Activated naive CD8-positive, alpha-beta T cell treated with anti-CD3 and anti-CD28 coated beads for 36 hours (primary cell): Measurements from ENCODE around the gene TUBB2B. TPM values are rescaled to one million over a fixed set of nuclear protein-coding genes. Genes with fewer than 3 reads are reported as not detected.
"Not testable (repeated sequence)": the region's sequence is repeated elsewhere in the genome, so short reads cannot be mapped to it uniquely, and the experiment has no call there.

Experiments
- DNase-seq: peaks from one replicate; pipeline ENCODE4 v3.0.0; 2021
- H3K27ac Mint-ChIP-seq: one replicate; pipeline ENCODE4 v1.8.0; 2022; ENCODE audit warnings: mild to moderate bottlenecking, moderate library complexity, mixed read lengths
- H3K27me3 Mint-ChIP-seq: one replicate; pipeline ENCODE4 v1.8.0; 2022; ENCODE audit warnings: mild to moderate bottlenecking, mixed read lengths
- H3K36me3 Mint-ChIP-seq: one replicate; pipeline ENCODE4 v1.8.0; 2021; ENCODE audit warnings: mild to moderate bottlenecking, mixed read lengths
- H3K4me1 Mint-ChIP-seq: one replicate; pipeline ENCODE4 v1.8.0; 2021; ENCODE audit warnings: mixed read lengths
- H3K4me3 Mint-ChIP-seq: one replicate; pipeline ENCODE4 v1.8.0; 2022; ENCODE audit warnings: mild to moderate bottlenecking, moderate library complexity, mixed read lengths
- H3K9me3 Mint-ChIP-seq: one replicate; pipeline ENCODE4 v1.8.0; 2022; ENCODE audit warnings: mixed read lengths
- total RNA-seq, 2 experiments: library from RNA; stranded (reverse); gene quantifications; one replicate each; pipeline ENCODE4 v1.2.3, GENCODE V29; 2021

The TUBB2B gene
- total RNA-seq, 2 experiments from 2014 or later, result 0.25 to 0.28 TPM

- peaks cover 14% of the 10 kb centered on the region for H3K27me3 Mint-ChIP-seq
- not testable (repeated sequence) for H3K36me3 Mint-ChIP-seq, DNase-seq, H3K4me3 Mint-ChIP-seq, H3K27ac Mint-ChIP-seq, H3K4me1 Mint-ChIP-seq, H3K9me3 Mint-ChIP-seq
These were observed 47.5 kb downstream of the TUBB2B start for GRCh38 chr6:3179945-3180344.

GRCh38 chr6:3178666-3179065, 48.8 kb downstream of the TUBB2B start:
- not testable (repeated sequence) for H3K4me1 Mint-ChIP-seq, H3K36me3 Mint-ChIP-seq, DNase-seq, H3K27ac Mint-ChIP-seq, H3K4me3 Mint-ChIP-seq, H3K9me3 Mint-ChIP-seq
- H3K27me3 Mint-ChIP-seq, result peaks cover 14% of the 10 kb centered on the region

GRCh38 chr6:3176562-3177355, 50.7 kb downstream of the TUBB2B start:
- Mint-ChIP-seq H3K27me3 (peaks cover 14% of the 10 kb centered on the region), H3K9me3 (no peaks in the 10 kb centered on the region), H3K4me1 (peaks cover 3% of the 10 kb centered on the region), H3K27ac (no peak overlapping the region), H3K36me3 (no peaks in the 10 kb centered on the region), H3K4me3 (no peak overlapping the region)
- DNase-seq, result peak; percentile 36

GRCh38 chr6:3175715-3176402, 51.6 kb downstream of the TUBB2B start:
- Mint-ChIP-seq H3K4me3 (no peak overlapping the region), H3K9me3 (no peaks in the 10 kb centered on the region), H3K4me1 (peaks cover 3% of the 10 kb centered on the region), H3K27ac (no peak overlapping the region), H3K27me3 (peaks cover 14% of the 10 kb centered on the region), H3K36me3 (no peaks in the 10 kb centered on the region)
- no peak for DNase-seq

Other genes starting within 250 kb of the TUBB2B start
- 10 to 100 TPM; 12.8 to 13.7 TPM for gene NQO2, start 227.8 kb downstream of the TUBB2B start, total RNA-seq
- gene RIPK1, start 159.2 kb downstream of the TUBB2B start, total RNA-seq, result 10 to 100 TPM; 13.8 to 15.5 TPM
- 10 to 100 TPM in 1 of 2 experiments, 1 to 10 TPM in 1; 9.3 to 11.2 TPM for gene BPHL, start 108.9 kb downstream of the TUBB2B start, total RNA-seq
- gene TUBB2A, start 70.1 kb downstream of the TUBB2B start, total RNA-seq, result 1 to 10 TPM; 1.8 to 2.0 TPM
- gene PSMG4, start 31.3 kb upstream of the TUBB2B start, total RNA-seq, result 10 to 100 TPM; 36.4 to 38.1 TPM
- under 1 TPM; 0.24 to 0.41 TPM for gene SLC22A23, start 229.4 kb upstream of the TUBB2B start, total RNA-seq